ENCODE results near the gene BRWD1.

The BRWD1 gene
- total RNA-seq, result 24.5 to 179 (median 90.5) reads per million in 17 experiments

DNA sequence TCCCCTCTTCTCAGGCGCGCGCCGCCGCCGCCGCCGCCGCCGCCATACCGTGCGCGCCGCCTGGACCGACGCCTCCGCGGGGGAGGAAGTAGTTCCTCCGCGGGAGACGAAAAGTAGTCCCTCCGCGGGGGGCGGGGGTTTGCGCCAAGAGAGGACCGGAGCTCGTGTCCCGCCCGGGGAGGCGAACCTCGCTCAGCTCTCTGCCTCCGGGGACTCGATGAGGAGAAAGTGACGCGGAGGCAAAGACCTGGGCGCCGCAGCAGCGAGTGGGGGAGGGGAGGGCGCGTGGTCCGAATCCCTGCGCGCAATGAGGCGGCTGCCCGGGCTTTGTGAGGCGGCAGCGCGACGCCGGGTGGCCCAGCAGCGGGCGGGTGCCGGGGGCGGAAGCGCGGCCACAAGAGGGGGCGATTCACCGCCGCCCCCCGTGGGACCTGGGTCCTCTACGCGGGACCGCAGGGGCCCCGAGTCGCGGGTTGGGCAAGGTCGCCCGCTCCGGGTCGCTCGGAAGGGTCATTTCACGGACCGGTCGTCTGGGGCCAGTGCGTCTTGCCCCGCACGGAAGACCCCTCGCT is at the start of gene BRWD1:
Gene BRWD1 (minus strand): TSS at position 62 of the 572 bp plus-strand sequence. CDS start 141 bp downstream, outside the sequence.
- peak; percentile 83 to 95 (median 90) for DNase-seq

GRCh38 chr21:39362733-39363132 is 49.3 kb upstream of the BRWD1 start:
- no peak for DNase-seq

DNA sequence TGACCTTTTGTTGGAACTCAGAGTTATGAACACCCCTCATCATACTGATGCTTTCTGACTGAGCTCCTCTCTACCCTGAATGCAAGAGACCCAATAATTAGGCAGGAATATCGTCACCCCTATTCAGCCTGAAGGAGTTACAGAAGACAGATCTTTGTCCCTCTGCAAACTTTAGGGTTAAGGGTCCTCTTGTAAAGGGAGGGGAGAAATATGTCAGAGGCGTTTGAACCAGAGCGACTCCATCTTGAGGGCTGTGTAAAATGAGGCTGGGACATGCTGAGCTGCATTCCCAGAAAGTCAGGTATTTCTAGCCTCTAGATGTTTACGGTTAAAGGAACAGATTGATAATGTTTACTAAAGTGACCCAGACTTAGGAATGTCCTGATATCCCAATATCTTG is 46.0 kb upstream of the BRWD1 start:
- DNase-seq, result no peak

- DNase-seq, result no peak
Measured at GRCh38 chr21:39353295-39353694, 39.9 kb upstream of the BRWD1 start.

- DNase-seq, result no peak
Measured at GRCh38 chr21:39350094-39351005, 36.9 kb upstream of the BRWD1 start.

DNA sequence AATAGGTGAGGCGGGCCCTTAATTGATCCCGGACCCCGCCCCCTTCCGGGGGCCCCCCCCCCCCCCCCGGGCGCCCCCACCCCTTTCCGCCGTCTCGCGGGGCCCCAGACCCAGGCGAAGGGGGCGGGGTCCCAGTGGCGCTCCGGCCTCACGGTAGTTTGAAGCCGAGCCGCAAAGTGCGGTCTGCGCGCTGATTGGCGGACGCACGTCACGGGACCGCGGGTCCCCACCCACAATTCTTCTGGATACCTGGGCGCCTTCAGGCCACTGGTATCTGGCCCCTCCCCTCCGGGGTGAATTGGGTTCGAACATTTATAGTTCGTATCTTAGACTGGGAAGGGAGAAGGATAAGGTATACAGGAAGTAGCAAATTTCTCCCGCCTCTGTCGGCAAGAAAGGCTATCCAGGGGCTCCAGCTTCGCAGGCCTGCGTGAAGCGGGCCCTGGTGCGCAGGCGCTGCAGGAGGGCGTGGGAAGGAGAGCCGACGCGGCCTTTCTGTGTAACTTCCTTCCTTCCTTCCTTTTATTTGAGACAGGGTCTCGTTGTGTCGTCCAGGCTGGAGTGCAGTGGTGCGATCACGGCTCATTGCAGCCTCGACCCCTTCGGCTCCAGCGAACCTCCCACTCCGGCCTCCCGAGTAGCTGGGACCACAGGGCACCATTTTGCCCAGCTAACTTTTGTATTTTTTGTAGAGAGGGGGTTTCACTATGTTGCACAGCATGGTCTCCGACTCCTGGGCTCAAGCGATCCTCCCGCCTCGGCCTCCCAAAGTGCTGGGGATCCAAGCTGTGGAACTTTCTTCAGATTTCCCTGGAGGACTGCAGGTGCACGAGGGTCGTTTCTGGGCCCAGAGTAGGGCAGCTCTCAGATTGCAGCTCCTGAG is 36.0 kb upstream of the BRWD1 start:
- peak; percentile 95 to 98 (median 98) for DNase-seq

- peak; percentile 88 to 94 (median 92) for DNase-seq
Measured at GRCh38 chr21:39348355-39349210, 35.2 kb upstream of the BRWD1 start, which contains the start of gene HMGN1. Gene HMGN1 (minus strand): TSS chr21:39349088. CDS start chr21:39348917, 171 bp downstream.

DNA sequence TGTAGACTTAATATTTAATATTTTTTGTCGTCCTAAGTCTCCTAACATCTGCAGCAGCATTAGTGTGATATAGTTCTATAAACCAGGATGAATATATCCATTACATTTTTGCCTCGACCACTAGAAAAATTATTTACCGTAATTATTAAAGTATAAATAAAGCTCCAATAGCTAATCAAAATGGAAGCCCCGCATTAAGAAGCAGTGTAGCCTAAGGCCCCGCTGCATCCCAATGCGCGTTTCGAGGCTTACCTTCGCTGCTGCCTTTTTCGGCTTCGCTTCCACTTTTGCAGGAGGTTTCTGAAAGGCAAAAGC is 34.6 kb upstream of the BRWD1 start:
- peak in 2 of 4 experiments; percentile 38 to 41 for DNase-seq

- peak in 2 of 4 experiments; percentile 20 to 22 for DNase-seq
Measured at GRCh38 chr21:39347537-39347936, 34.1 kb upstream of the BRWD1 start.

DNA sequence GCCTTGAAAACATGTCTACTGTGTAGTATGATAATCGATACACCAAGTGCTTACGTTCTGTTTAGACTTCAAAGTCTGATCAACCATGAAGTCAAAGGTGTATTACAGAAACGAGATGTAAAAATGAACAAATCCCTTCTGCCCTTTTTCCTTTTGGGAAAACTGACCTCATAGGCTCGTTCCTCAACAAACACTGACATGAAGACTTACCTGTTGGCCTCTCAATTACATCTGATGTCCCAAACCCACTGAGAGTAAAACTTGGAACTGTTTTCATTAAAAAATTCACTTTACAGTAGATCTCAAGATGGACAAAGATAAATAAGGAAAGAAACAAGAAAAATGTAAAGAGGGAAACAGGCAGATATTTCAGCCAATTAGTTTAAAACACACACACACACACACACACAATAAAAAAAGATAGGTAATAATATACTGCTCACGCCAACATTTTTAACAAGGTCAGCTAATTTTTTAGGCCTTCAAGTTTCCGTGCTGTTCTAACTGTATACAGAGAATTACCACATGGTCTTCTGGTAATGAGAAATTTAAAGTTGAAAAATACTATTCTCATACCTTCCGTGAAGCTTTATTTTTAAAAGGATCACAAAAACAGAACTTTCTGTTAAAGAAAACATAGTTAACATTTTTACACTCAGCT is 33.4 kb upstream of the BRWD1 start:
- no peak for DNase-seq

DNA sequence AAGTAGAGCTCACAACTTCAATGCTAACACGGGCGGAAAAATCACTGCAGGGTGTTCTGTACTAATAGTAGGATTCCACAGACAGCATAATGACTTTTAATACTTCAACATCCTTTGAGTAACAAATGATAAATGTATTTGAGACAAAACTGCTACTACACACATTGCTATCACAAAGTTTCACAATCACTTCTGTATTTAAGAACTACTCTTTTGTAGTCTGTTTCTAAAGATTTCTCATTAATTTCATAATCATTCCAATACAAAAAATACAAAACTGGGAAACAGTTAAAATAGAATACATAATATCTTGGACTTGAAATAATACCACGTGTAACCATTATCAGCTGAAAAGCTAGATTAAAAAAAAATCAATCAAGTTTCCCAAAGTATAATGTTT is 32.8 kb upstream of the BRWD1 start:
- peak in 2 of 4 experiments; percentile 30 to 38 for DNase-seq

- DNase-seq, result no peak
Measured at GRCh38 chr21:39345440-39345839, 32.0 kb upstream of the BRWD1 start.

DNA sequence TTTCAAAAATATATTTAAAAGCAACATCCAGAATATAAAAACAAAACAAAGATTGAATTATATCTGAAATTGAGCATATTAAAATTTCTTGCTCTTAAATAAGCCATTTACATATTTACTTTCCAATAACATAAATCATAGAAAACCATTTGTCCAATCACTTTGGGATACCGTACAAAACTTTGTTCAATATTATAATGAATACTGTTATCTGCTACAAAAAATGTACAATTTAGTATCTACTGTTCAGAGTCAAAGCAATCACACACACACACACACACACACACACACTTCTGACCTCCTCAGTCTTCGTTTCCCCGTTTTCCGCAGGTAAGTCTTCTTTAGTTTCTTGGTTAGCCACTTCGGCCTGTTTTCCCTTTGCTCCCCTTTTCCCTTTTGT is 31.4 kb upstream of the BRWD1 start:
- DNase-seq, result no peak

- no peak for DNase-seq
Measured at GRCh38 chr21:39341249-39341923, 28.0 kb upstream of the BRWD1 start.

DNA sequence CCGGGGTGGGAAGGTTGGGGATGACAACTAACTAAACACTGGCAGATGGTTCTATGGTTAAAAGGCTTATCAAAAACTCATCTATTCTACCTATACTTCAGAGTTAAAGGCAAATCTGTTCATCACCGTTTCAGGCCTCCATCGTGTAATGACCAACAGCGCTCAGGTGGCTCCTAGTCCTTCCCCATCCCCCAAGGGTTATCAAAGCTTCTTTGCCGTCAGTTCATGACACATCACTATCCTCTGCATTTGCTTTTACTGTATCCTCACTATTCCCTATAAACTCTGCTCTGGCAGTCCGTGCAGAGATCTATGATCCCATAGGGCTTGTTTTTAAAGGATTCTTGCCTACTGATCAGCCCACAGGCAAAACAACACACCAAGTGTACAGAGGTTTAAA is 27.3 kb upstream of the BRWD1 start:
- no peak for DNase-seq

- DNase-seq, result no peak
Measured at GRCh38 chr21:39339231-39339630, 25.8 kb upstream of the BRWD1 start.

- DNase-seq, result no peak
Measured at GRCh38 chr21:39336457-39337008, 23.1 kb upstream of the BRWD1 start.

DNA sequence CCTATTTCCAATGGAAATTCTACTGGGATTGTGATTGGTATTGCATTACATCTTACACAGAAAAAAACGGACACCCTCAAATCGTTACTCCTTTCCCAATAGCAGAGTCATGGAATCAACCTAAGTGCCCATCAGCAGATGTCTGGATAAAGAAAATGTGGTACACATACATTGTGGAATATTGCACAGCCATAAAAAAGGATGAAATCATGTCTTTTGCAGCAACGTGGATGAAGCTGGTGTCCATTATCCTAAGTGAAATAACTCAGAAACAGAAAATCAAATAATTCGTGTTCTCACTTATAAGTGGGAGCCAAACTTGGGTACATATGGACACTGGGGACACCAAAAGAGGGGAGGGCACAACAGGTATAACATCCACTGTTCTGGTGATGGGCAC is 21.2 kb upstream of the BRWD1 start:
- no peak for DNase-seq

- no peak for DNase-seq
Measured at GRCh38 chr21:39332175-39332574, 18.7 kb upstream of the BRWD1 start.

- no peak for DNase-seq
Measured at GRCh38 chr21:39330001-39330400, 16.6 kb upstream of the BRWD1 start.
